Astrocyte of the spinal cord (primary cell): ENCODE measurements around the gene LAP3.

ENCODE experiments used
- DNase-seq: peaks from one replicate; pipeline ENCODE4 v3.0.0; 2011; ENCODE audit warnings: low read depth, low spot score
- H3K4me3 ChIP-seq: 2 replicates; pipeline ENCODE4 v1.5.1; 2011; ENCODE audit warnings: low read depth, mild to moderate bottlenecking, low read length, moderate library complexity
- CTCF ChIP-seq: IDR thresholded peaks from 2 replicates; pipeline ENCODE4 v1.5.1; 2012; ENCODE audit warnings: low read depth, mild to moderate bottlenecking, low read length, inconsistent platforms
- in situ Hi-C: cut with HindIII; loops from 2 replicates; pipeline ENCODE4 v1.10.0; 2017; ENCODE audit warnings: low sequenced_read_pairs

LAP3 gene

DNA sequence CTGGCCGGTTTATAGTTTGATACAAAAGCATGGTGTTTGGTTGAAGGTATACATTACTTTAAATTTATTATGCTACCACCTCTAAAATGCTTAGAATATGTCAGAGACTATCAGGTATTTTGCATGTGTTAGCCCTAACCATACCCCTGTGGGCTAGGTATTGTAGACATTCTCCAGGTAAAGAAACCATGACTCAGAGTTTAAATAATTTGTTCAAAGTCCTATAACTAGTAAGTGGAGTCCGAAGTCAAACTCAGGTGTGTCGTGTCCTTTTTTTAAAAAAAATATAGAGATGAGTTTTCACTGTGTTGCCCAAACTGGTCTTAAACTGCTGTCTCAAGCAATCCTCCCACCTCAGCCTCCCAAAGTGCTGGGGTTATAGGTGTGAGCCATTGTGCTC lies 12.4 kb downstream of the LAP3 start:
- no peak for DNase-seq
- in situ Hi-C loops = no loop called here
- no peak for TF ChIP-seq CTCF
- H3K4me3 ChIP-seq = no peak overlapping the region

- in situ Hi-C loops = no loop called here
- no peak for TF ChIP-seq CTCF
- no peak overlapping the region for H3K4me3 ChIP-seq
- DNase-seq = no peak
Observed at GRCh38 chr4:17595471-17596005, 18.5 kb downstream of the LAP3 start.

DNA sequence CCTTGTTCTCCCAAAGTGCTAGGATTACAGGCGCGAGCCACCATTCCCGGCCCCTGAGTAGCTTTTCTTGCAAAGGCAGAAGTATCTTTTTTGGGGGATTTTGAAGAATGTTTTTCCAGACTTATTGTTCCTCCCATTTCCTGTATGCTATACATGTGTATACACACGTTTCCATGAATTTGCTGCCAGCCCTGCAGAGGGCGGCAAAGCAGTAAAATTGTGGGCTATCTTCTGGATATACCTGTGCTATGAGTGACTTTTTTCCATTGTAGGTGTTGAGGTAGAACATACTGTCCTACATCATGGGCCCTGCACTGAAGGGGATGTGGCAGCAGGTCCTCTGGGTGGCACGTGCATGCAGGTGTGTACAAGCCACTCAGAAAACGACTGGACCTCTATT lies 20.5 kb downstream of the LAP3 start:
- H3K4me3 ChIP-seq = no peak overlapping the region
- in situ Hi-C loops = no loop called here
- TF ChIP-seq CTCF = peak; percentile 37
- DNase-seq = no peak

DNA sequence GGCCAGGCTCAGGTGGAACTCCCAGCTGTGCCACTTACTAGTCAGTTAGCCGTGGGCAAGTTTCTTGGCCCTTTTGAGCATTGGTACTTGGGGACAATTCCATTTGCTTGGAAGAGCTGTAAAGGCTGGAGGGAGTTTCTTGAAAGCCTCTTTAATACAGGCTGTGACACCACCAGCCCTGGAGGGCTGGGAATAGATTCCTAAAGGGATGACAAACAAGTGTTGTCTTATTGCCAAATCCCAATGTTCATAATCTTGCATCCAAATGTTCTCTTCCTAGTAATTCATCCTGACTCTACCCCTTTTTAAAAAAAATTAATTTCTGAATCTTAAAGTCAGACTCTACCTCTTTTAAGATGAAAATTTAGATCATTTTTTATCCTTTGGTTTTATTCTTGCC lies 22.8 kb downstream of the LAP3 start:
- H3K4me3 ChIP-seq = no peak overlapping the region
- in situ Hi-C loops = no loop called here
- no peak for DNase-seq
- TF ChIP-seq CTCF = no peak

- no peak for TF ChIP-seq CTCF
- no peak for DNase-seq
- H3K4me3 ChIP-seq = no peak overlapping the region
- in situ Hi-C loops = no loop called here
Observed at GRCh38 chr4:17605236-17605635, 28.2 kb downstream of the LAP3 start.

DNA sequence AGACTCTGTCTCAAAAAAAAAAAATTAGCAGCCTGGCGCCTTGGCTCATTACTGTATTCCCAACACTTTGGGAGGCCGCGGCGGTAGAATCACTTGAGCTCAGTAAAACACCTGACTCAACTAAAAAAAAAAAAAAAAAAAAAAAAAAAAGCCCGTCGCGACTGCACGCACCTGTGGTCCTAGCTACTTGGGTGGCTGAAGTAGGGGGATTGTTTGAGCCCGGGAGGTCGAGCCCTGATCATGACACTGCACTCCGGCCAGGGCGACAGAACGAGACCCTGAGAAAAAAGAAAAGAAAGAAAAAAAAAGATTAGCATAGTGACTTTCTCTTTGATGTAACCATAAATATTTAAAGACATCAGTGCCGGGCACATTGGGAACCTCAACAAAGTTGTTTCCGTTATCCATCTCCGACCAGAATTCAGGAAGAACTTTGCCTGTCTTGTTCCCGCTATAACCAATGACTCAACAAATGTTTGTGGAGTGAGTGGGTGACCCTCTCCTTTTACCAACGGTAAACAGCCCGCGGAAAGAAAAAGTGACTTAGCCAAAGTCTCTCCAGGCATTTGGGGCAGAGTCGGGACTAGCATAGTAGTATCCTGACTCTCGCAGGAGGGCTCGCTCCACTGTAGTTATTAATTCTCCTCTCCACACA lies 36.9 kb downstream of the LAP3 start:
- no peak for DNase-seq
- in situ Hi-C loops = no loop called here
- no peak for TF ChIP-seq CTCF
- peak overlapping the region; percentile 99 for H3K4me3 ChIP-seq
